ENCODE data around the gene AVEN.
"Not testable (repeated sequence)": the region's sequence is repeated elsewhere in the genome, so short reads cannot be mapped to it uniquely, and the experiment has no call there.

AVEN gene

GRCh38 chr15:34038871-34039789, at the start of gene AVEN:
AVEN (minus strand) TSS chr15:34039204; CDS start chr15:34039046, 158 bp downstream.
- FAIRE-seq = no peak

GRCh38 chr15:34085746-34086145, 46.7 kb upstream of the AVEN start:
- no peak for FAIRE-seq

- no peak for FAIRE-seq
Measured at GRCh38 chr15:34084086-34084485, 45.1 kb upstream of the AVEN start.

DNA sequence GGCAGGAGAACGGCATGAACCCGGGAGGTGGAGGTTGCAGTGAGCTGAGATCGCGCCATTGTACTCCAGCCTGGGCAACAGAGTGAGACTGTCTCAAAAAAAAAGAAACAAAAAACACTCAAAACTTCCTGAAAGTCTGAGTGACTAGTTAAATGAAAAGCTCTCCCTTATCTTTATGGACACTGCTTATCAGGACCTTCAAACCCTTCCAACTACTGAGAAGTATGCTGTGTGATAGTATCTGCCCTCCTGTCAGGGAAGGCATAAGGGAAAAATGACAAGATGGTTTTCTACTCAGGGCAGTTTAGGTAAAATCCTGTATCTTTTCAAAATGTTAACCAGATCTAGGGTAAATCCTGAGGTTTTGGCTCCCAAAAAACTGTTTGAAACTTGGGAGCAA, 40.9 kb upstream of the AVEN start:
- no peak for FAIRE-seq

DNA sequence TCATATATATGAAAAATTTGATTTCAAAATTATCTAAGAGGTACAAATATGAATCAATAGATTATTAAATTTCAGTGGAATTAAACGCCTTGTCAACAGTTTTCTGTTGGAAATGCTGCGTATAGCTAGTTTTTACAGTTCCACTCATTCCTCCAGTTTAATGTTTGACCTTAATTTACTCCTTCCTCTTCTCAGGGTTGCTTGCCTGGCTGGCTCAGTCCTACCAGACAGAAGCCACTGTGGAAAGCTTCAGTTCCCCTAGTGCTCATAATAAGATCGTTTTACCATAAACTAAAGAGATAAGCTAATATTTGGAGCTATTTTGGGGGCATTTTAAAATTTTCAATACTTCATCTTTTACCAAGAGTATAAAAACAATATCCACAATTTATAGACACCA, 39.9 kb upstream of the AVEN start:
- no peak for FAIRE-seq

DNA sequence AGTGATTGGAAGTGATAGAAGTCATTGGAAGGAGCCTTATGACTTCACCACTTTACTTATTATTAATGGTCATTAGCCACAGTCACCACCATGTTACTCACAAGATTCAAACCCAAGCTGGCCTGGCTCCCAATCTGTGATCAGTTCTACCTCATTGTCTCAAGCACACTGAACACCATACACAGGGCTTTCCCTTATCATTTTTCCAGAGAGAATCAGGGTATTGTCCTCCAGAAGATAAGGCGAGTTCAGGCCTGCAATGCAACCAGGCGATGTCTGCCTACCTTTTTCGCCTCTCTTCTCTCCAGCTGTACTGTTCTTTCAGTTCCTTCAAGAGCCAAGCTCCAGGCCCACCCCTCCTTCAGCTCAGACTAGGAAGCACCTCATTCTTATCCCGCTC, 37.8 kb upstream of the AVEN start:
- FAIRE-seq = no peak

DNA sequence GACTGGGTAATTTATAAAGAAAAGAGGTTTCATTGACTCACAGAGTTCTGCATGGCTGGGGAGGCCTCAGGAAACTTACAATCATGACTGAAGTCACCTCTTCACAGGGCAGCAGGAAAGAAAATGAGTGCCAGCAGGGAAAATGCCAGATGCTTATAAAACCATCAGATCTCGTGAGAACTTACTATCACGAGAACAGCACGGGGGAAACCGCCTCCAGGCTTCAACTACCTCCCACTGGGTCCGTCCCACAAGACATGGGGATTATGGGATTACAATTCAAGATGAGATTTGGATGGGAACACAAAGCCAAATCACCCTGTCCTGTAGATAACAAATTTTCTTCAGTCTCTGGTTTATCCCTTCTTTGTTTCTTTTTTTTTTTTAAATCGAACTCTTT, 31.0 kb upstream of the AVEN start:
- no peak for FAIRE-seq

DNA sequence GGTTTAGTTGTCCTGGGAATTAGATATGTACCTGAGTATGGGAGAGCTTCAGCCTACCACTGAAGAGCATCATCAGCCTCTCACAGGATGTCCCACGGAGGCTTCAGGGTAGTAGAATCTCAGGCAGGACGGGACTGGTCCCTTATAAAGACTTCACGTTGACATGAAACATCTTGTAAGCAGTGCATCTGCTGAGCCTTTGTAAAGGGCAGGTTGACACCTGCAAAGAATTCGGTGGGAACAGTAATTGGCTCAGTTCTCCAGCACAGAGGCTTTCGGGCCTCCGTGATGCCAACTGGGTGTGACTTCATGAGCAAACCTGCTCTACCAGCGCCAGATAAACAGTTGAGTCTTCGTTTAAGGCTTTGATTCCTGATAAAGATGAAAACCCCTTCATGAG, 26.9 kb upstream of the AVEN start:
- no peak for FAIRE-seq

DNA sequence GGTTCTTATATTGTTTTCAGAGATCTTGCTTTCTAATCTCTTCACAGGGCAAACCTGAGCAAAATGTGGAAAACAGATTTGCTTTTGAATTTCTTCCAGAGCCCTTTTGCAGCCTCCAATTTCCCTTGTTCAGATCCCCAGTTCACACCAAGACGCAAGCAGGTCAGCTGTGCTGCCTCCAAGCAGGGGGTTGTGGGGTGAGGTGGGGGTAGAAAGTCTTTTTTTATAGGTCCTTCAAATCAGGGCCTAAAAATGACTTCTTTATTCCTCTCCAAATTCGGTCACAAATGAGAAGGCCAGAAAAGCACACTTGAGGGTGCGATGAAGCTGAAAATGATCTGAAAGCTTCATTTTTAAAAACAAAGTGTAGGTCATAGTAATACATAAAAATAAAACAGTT, 26.3 kb upstream of the AVEN start:
- FAIRE-seq = no peak

DNA sequence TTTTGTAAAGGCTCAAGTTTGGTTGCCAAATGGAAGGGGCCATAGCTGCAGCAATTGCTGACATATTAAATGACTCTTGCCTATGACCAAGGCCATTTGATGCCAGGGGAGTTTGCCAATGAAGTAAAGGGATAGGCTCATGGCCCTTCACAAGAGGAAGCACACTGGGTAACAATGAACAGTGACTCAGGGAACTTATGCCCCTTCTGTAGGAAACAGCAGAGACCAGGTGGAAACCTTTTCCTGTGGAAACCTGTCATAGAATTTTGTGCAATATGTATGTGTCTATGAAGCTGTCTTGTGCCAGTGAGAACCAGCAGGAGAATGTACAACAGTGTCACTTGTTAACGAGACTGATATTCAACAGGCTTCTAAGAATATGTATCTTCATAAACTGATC, 25.4 kb upstream of the AVEN start:
- no peak for FAIRE-seq

DNA sequence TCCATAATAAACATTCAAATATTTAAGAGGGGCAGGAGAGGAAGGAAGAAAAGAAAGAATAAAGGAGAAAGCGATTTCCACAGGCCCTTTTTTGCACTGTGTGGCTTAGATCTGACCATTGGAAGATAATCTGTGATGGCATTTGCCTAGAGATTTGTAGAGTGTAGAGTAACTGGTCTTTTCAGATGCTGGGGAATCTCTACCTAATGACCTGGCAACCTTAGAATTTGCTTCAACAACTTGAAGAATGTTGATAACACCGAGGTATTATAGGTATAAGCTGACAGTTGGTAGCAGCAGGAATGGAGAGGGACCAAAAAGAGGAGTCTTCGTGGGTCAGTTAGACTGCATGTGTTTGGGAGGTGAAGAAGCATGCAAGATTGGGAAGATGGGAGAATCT, 20.9 kb upstream of the AVEN start:
- FAIRE-seq = no peak

- FAIRE-seq = no peak
Measured at GRCh38 chr15:34059476-34059875, 20.5 kb upstream of the AVEN start.

- no peak for FAIRE-seq
Measured at GRCh38 chr15:34056911-34057310, 17.9 kb upstream of the AVEN start.

DNA sequence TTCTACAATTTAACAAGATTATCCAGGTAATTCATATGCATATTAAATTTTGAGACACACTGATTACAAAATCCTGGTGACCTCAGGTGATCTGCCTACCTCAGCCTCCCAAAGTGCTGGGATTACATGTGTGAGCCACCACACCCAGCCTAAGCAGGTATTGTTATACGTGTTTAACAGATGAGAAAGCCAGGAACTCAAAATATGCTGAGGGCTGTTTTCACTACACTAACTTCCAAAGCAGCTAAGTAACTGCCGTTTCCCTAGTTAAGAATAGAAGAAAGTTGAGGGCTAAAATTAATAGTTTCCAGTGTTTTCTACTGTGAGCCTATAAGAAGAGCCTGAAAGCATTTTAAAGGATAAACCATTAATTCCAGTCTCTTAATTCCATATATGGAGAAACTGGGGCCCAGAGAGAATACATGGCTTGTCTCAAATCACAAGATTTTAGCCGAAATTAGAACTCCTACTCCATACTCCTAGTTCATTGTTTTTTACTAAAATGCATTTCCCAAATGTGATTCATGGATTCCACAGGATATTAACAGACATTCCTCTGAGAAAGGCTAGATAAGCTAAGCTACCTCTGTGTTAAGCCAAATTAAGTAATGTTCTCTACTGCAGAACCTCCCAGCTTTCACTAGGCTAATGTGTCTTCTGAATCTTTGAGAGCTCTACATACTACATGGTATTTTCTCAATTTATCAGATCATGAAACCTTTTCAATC, 17.0 kb upstream of the AVEN start:
- no peak for FAIRE-seq

DNA sequence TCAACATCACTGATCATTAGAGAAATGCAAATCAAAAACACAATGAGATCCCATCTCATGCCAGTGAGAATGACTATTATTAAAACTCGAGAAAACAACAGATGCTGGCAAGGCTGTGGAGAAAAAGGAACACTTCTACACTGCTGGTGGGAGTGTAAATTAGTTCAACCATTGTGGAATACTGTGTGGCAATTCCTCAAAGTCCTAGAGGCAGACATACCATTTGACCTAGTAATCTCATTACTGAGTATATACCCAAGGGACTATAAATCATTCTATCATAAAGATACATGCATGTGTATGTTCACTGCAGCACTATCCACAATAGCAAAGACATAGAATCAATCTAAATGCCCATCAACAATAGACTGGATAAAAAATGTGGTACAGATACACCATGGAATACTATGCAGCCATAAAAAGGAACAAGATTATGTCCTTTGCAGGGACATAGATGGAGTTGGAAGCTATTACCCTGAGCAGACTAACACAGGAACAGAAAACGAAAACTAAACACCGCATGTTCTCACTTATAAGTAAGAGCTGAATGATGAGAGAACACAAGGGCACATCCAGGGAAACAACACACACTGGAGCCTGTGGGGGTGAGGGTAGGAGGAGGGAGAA, 15.2 kb upstream of the AVEN start:
- no peak for FAIRE-seq

- FAIRE-seq = not testable (repeated sequence)
Measured at GRCh38 chr15:34050385-34050784, 11.4 kb upstream of the AVEN start.

DNA sequence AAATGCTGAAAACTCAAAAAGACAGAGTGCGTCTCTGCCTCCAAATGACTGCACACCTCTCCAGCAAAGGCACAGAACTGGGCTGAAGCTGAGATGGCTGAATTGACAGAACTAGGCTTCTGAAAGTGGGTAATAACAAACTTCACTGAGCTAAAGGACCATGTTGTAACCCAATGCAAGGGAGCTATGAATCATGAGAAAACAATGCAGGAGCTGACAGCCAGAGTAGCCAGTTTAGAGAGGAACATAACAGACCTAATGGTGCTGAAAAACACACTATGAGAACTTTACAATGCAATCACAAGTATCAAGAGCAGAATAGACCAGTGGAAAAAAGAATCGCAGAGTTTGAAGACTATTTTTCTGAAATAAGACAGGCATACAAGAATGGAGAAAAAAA, 10.1 kb upstream of the AVEN start:
- no peak for FAIRE-seq

DNA sequence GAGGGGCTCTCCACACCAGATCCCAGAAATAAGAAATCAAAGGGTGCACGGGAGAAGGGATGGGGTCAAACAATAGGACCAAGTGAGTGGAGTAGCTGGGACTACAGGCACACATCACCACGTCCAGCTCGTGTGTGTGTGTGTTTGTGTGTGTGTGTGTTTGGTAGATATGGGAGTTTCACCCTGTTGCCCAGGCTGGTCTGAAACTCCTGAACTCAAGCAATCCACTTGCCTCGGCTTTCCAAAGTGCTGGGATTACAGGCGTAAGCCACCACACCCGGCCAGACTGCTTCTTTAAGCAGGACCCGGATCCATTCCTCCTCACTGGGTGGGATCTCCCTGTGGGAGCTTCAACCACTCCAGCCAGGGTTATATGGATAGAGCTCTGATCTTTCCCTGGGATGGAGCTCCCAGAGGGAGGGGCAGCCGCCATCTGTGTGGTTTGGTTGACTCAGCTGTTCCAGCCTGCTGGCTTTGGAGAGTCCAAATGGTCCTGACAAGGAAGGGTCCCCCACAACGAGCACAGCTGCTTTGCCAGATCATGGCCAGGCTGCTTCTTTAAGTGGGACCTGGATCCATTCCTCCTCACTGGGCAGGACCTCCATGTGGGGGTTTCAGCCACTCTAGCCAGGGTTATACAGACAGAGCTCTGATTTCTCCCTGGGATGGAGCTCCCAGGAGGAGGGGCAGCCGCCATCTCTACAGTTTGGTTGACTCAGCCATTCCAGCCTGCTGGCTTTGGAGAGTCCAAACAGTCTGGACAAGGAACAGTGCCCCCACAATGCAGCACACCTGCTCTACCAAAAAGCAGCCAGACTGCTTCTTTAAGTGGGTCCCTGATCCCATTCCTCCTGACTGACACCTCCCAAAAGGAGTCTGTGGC, 9.1 kb upstream of the AVEN start:
- no peak for FAIRE-seq

GRCh38 chr15:34046471-34047145, 7.6 kb upstream of the AVEN start:
- FAIRE-seq = no peak

DNA sequence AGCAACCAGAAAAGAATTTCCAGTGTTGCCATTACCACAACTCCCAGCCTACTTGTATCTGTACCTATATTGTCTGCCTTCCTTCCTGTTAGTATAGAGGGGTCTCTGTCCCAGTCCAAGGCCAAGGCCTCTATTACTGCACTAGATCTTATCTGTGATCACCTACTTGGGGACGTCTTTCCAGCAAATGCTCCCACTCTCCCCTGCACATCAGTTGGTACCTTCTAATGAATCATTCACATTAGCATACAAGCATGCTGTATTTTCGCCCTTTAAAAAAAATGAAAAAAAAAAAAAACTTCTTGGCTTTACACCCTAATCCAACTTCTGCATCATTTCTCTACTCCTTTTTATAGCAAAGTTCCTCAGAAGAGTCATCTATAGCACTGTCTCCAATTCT, 4.8 kb upstream of the AVEN start:
- FAIRE-seq = no peak

- no peak for FAIRE-seq
Measured at GRCh38 chr15:34043391-34043790, 4.4 kb upstream of the AVEN start.

DNA sequence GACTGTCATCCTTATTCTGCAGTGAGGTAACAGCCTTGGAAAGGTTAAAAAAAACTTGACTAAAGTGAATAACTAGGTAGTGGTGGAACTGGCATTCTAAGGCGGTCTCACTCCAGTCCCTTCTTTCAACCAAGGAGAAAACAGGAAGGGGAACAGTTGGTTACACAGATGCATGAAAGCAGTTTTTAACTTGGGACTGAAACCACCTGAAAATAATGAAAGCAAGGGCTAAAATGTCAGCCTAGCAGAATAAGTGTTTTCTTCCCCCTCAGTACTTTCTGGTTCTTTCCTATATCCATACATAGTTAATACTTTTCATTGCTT, 748 bp upstream of the AVEN start:
- no peak for FAIRE-seq
